GM10847 (cell line): ENCODE results near the gene GCNA.
A peak's percentile ranks its signal among the peaks of the same experiment; 100 is the strongest.

Experiments used
- POLR2A ChIP-seq: IDR thresholded peaks from 2 replicates; pipeline ENCODE4 v1.6.1; 2011; ENCODE audit not compliant: insufficient read length; ENCODE audit errors: extremely low read depth

The GCNA gene

GRCh38 chrX:71578253-71579135 is at the start of gene GCNA:
TSS of gene GCNA (plus strand) at chrX:71578437. CDS start at chrX:71580822, 2,385 bp downstream.
- no peak for TF ChIP-seq POLR2A

- no peak for TF ChIP-seq POLR2A
Observed at GRCh38 chrX:71532078-71532752, 46.0 kb upstream of the GCNA start.

GRCh38 chrX:71532753-71533425 is 45.3 kb upstream of the GCNA start, which contains the start of gene OGT:
TSS of gene OGT (plus strand) at chrX:71533104. CDS start at chrX:71533300, 196 bp downstream.
- peak; percentile 68 for TF ChIP-seq POLR2A

- no peak for TF ChIP-seq POLR2A
Observed at GRCh38 chrX:71533516-71533850, 44.8 kb upstream of the GCNA start.

- no peak for TF ChIP-seq POLR2A
Observed at GRCh38 chrX:71533851-71534561, 44.2 kb upstream of the GCNA start.

GRCh38 chrX:71534773-71535544 is 43.3 kb upstream of the GCNA start:
- TF ChIP-seq POLR2A: no peak

GRCh38 chrX:71536285-71536684 is 42.0 kb upstream of the GCNA start:
- TF ChIP-seq POLR2A: no peak

- no peak for TF ChIP-seq POLR2A
Observed at GRCh38 chrX:71537743-71538142, 40.5 kb upstream of the GCNA start.

GRCh38 chrX:71540801-71541200 is 37.4 kb upstream of the GCNA start:
- TF ChIP-seq POLR2A: no peak

GRCh38 chrX:71541210-71542022 is 36.8 kb upstream of the GCNA start:
- no peak for TF ChIP-seq POLR2A

- TF ChIP-seq POLR2A: no peak
Observed at GRCh38 chrX:71542411-71542810, 35.8 kb upstream of the GCNA start.

- no peak for TF ChIP-seq POLR2A
Observed at GRCh38 chrX:71542825-71543224, 35.4 kb upstream of the GCNA start.

GRCh38 chrX:71543316-71543715 is 34.9 kb upstream of the GCNA start:
- no peak for TF ChIP-seq POLR2A

- no peak for TF ChIP-seq POLR2A
Observed at GRCh38 chrX:71545364-71545763, 32.9 kb upstream of the GCNA start.

GRCh38 chrX:71546879-71547278 is 31.4 kb upstream of the GCNA start:
- TF ChIP-seq POLR2A: no peak
